Transverse colon (tissue), 4 donors: ENCODE results near the gene TIMM17A. TPM values are rescaled to one million over a fixed set of nuclear protein-coding genes. Genes with fewer than 3 reads are reported as not detected.

Experiments
- DNase-seq: peaks from one replicate; pipeline ENCODE4 v3.0.0-alpha.2; 2019
- H3K27ac ChIP-seq, 4 donors: fragments of 200-600 bp; sonication (generic); 2 replicates each; pipeline ENCODE4 v1.5.1; 2016 to 2018; ENCODE audit warnings: inconsistent platforms in 4 of 4
- H3K27me3 ChIP-seq: fragments of 200-600 bp; sonication (generic); 2 replicates; pipeline ENCODE4 v1.5.1; 2017; ENCODE audit warnings: inconsistent platforms
- H3K36me3 ChIP-seq, 4 donors: fragments of 200-600 bp; sonication (generic); 2 replicates each; pipeline ENCODE4 v1.5.1; 2017 to 2019; ENCODE audit warnings: inconsistent platforms in 4 of 4
- H3K4me1 ChIP-seq, 4 donors: fragments of 200-600 bp; sonication (generic); 2 replicates each; pipeline ENCODE4 v1.5.1; 2017 to 2020; ENCODE audit warnings: inconsistent platforms in 4 of 4
- H3K4me3 ChIP-seq, 4 donors: fragments of 200-600 bp; sonication (generic); 1 replicate in 1 of 4; 2 replicates in 3 of 4; pipeline versions ENCODE4 v1.5.1 to v1.6.1; 2017 to 2019; ENCODE audit warnings: inconsistent platforms in 4 of 4
- H3K9me3 ChIP-seq, 2 donors: fragments of 200-600 bp; sonication (generic); 2 replicates each; pipeline ENCODE4 v1.5.1; 2017 to 2019; ENCODE audit warnings: inconsistent platforms in 2 of 2
- CTCF ChIP-seq, 5 experiments: fragments of 200-600 bp in 3 of 5; fragments of 450-650 bp in 2 of 5; sonication (generic) in 3 of 5; IDR thresholded peaks; 1 replicate in 2 of 5; 2 replicates in 3 of 5; pipeline ENCODE4 v1.5.1; 2016 to 2017; ENCODE audit warnings: antibody characterized with exemption in 5 of 5, inconsistent platforms in 3 of 5, mild to moderate bottlenecking in 2 of 5, moderate library complexity in 1 of 5
- EP300 ChIP-seq: sonication (generic); formaldehyde crosslinking; IDR thresholded peaks from one replicate; pipeline ENCODE4 v1.6.1; 2017; ENCODE audit warnings: antibody characterized with exemption, low read depth
- POLR2A ChIP-seq: fragments of 450-650 bp; IDR thresholded peaks from one replicate; pipeline ENCODE4 v1.6.1; 2016; ENCODE audit warnings: antibody characterized with exemption, mild to moderate bottlenecking, moderate library complexity
- POLR2AphosphoS5 ChIP-seq, 3 donors: sonication (generic); formaldehyde crosslinking; IDR thresholded peaks; one replicate each; pipeline ENCODE4 v1.6.1; 2016; ENCODE audit warnings: antibody characterized with exemption in 3 of 3
- WGBS, 2 donors: methylation state at CpG; one replicate each; pipeline ENCODE4 v1.1.5; 2018; ENCODE audit warnings: low coverage in 1 of 2; 5-methylcytosine and 5-hydroxymethylcytosine counted together
- in situ Hi-C, 4 donors: fragments of 200-750 bp; cut with MboI; loops; one replicate each; pipeline versions ENCODE4 v1.15.0 to v1.15.1; 2017; ENCODE audit warnings: low sequenced_read_pairs in 3 of 4, low pct_ligation_motif_present in 1 of 4, low pct_unique_long_range_greater_than_20kb in 1 of 4
- intact Hi-C: fragments of 100-400 bp; cut with DNase I; formaldehyde crosslinking; loops from one replicate; pipeline ENCODE4 v1.15.1; 2023; ENCODE audit warnings: low total_unique reads
- total RNA-seq, 4 donors: library from RNA; depleted of rRNA; stranded (reverse); fragments of >200 nt; gene quantifications; one replicate each; pipeline ENCODE4 v1.1.0, GENCODE V29; 2016

The TIMM17A gene
- total RNA-seq, 4 donors from 2014 or later = 3.0 to 37.0 (median 33.7) TPM

GRCh38 chr1:202013603-202014002 lies 58.3 kb downstream of the TIMM17A start:
- in situ Hi-C loops (loop anchor here in 3 of 4 donors (10.0 kb wide), 1 partner anchor 101 kb away; no protein-coding TSS in a partner anchor), intact Hi-C loops (no loop called here)
- Histone ChIP-seq H3K4me1 (peaks cover 0 to 20% (median 10%) of the 10 kb centered on the region in 4 donors), H3K4me3 (peak overlapping the region; percentile 34 to 72 (median 54)), H3K9me3 (no peaks in the 10 kb centered on the region), H3K27ac (peak overlapping the region; percentile 91 to 94 (median 92)), H3K27me3 (no peaks in the 10 kb centered on the region), H3K36me3 (peaks cover 0 to 24% (median 2%) of the 10 kb centered on the region in 4 donors)
- no peak for TF ChIP-seq CTCF (IDR thresholded peaks at IDR 0.05)
- TF ChIP-seq POLR2AphosphoS5 (IDR thresholded peaks at IDR 0.05) = peak in 1 of 3 donors; percentile 57
- TF ChIP-seq EP300 = no peak
- TF ChIP-seq POLR2A = no peak
- peak; percentile 46 for DNase-seq
- 58 to 75% methylated on average over 4 to 12 of the region's 12 CpGs for WGBS, 2 donors

- in situ Hi-C loops (loop anchor here in 3 of 4 donors (10.0 kb wide), 1 partner anchor 101 kb away; no protein-coding TSS in a partner anchor), intact Hi-C loops (no loop called here)
- peak; percentile 11 to 73 (median 66) for TF ChIP-seq POLR2AphosphoS5 (IDR thresholded peaks at IDR 0.05)
- TF ChIP-seq POLR2A = no peak
- Histone ChIP-seq H3K4me3 (peak overlapping the region; percentile 5 to 72 (median 54)), H3K36me3 (peaks cover 0 to 24% (median 2%) of the 10 kb centered on the region in 4 donors), H3K4me1 (peaks cover 0 to 18% (median 10%) of the 10 kb centered on the region in 4 donors), H3K9me3 (no peaks in the 10 kb centered on the region), H3K27ac (peak overlapping the region; percentile 91 to 94 (median 92)), H3K27me3 (no peaks in the 10 kb centered on the region)
- WGBS, 2 donors = 33 to 80% methylated on average over 2 to 6 of the region's 6 CpGs
- peak; percentile 32 for DNase-seq
Observed at GRCh38 chr1:202014060-202014459, 58.8 kb downstream of the TIMM17A start.

- Histone ChIP-seq H3K4me3 (peak overlapping the region; percentile 10 to 72 (median 54)), H3K27me3 (no peaks in the 10 kb centered on the region), H3K27ac (peak overlapping the region; percentile 91 to 94 (median 92)), H3K4me1 (peaks cover 0 to 18% (median 12%) of the 10 kb centered on the region in 4 donors), H3K36me3 (peaks cover 0 to 24% (median 2%) of the 10 kb centered on the region in 4 donors), H3K9me3 (no peaks in the 10 kb centered on the region)
- intact Hi-C loops = no loop called here
- 67% methylated on average over 17 of the region's 17 CpGs; no CpG with 5 or more reads in 1 of the 2 donors for WGBS, 2 donors
- TF ChIP-seq POLR2AphosphoS5 (IDR thresholded peaks at IDR 0.05) (peak; percentile 40 to 88 (median 68)), EP300 (no peak), CTCF (IDR thresholded peaks at IDR 0.05) (no peak), POLR2A (peak; percentile 23)
- in situ Hi-C loops = loop anchor here in 3 of 4 donors (10.0 kb wide), 1 partner anchor 100 kb away; no protein-coding TSS in a partner anchor
- DNase-seq = peak; percentile 54
Observed at GRCh38 chr1:202014915-202015661, 59.8 kb downstream of the TIMM17A start.

GRCh38 chr1:202015662-202015937 lies 60.3 kb downstream of the TIMM17A start:
- Histone ChIP-seq H3K4me3 (peak overlapping the region; percentile 10 to 72 (median 54)), H3K27ac (peak overlapping the region; percentile 91 to 94 (median 92)), H3K27me3 (no peaks in the 10 kb centered on the region), H3K4me1 (peaks cover 0 to 20% (median 12%) of the 10 kb centered on the region in 4 donors), H3K9me3 (no peaks in the 10 kb centered on the region), H3K36me3 (peaks cover 0 to 24% (median 2%) of the 10 kb centered on the region in 4 donors)
- peak; percentile 45 for DNase-seq
- intact Hi-C loops = no loop called here
- no peak for TF ChIP-seq POLR2A
- TF ChIP-seq POLR2AphosphoS5 (IDR thresholded peaks at IDR 0.05) = no peak
- 35% methylated on average over 3 of the region's 3 CpGs; no CpG with 5 or more reads in 1 of the 2 donors for WGBS, 2 donors
- in situ Hi-C loops = loop anchor here in 3 of 4 donors (10.0 kb wide), 1 partner anchor 99 kb away; no protein-coding TSS in a partner anchor
